Midbrain (tissue), 1 donor: ENCODE measurements around the gene MYRFL.
"Not testable (repeated sequence)": the region's sequence is repeated elsewhere in the genome, so short reads cannot be mapped to it uniquely, and the experiment has no call there.

ENCODE experiments used
- DNase-seq: peaks from one replicate; lab custom pipeline; 2025; lab: John Stamatoyannopoulos, UW

The MYRFL gene

DNA sequence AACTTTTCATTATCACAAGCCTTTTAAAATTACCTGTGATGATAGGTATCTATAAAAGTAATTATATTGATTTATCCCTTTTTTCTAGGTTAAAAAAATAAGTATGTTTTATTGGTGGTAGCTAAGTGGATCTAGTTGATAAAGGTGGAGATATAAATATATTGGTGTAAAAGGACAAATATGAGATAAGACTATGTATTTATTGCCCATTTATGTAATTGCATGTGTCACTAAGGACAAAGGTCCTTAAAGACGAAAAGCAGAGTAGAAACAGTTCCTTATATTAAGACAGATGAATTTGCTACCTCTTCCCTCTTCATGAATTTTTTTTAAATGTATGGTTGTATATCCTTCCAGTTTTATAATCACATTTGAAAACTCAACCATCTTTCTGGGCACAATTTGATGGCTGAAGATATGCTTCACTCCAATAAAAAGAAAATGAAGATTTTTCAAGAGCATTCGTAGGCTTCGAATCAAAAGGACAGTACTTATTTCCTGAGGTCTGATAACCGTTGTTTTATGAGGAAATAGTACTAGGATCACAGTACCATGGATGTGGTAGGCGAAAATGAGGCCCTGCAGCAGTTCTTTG, at the start of gene MYRFL:
TSS of gene MYRFL (plus strand) at position 262 of the 595 bp plus-strand sequence. CDS start at position 553, 291 bp downstream.
- DNase-seq, result no peak

DNA sequence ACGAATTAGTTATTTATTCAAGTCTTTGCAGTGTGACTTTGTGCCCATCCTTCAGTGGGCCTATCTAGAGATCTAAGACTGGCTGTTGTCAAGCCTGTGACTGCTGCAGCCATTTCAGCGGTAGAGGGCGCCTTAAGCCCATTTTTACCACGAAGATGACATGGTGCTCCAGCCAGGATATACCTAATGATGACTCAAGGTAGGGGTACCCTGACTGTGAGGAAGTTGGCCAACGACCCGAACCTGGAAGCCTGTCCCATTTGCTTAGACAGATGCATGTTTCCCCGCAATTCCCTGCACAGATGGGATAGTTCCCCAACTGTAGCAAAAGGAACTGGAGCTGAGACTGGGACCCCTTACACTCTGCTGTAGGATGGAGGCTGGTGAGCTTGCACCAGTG, 45.1 kb upstream of the MYRFL start:
- DNase-seq, result no peak

DNA sequence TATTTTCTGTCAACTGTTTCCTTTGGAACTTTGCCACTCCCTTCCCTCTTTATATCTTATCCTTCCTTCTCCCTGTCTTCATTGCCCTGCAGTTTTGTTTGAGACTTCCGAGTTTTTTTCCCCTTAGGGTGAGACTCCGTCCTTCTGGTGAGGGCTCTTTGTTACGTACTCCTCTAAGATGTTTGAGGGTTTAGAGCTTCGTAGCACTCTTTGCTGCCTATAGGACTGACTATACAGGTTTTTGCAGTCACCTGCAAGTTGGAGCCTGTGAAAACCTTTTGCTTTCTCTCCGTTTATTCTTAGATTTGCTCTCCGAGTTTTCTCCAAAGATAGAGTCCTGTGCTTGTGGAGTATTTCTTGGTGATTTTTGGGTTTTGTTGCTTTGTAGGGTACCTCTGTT, 41.7 kb upstream of the MYRFL start:
- no peak for DNase-seq

DNA sequence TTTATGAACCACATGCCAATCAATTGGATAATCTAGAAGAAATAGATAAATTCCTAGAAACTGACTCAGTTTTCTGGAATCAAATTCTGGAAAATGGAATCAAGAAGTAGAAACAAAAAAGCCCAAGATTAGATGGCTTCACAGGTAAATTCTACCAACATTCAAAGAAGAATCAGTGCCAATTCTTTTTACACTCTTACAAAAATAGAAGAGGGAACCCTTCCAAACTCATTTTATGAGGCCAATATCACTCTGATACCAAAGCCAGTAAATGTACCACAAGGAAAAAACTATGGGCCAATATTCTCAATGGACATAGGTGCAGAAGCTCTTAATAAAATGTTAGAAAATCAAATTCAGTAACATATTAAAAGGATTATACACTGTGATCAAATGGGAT, 35.7 kb upstream of the MYRFL start:
- DNase-seq, result no peak

DNA sequence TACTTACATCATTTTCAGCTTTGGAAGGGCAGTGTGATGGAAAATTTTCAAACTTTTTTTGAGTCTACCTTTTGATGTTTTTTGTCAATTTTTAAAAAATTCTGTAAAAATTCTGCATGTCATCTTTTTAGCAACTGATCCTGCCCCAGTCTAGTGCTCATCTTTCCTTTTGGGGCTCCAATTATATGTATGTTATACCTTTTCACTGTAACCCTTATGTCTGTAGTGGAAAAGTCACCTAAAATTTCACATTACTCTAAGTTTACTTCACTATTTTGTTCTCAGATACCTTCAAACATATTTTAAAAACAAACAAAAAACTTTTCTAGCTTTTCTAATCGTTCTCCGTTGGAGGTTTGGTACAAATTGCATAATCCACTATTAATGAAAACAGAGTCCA, 32.5 kb upstream of the MYRFL start:
- DNase-seq, result no peak

DNA sequence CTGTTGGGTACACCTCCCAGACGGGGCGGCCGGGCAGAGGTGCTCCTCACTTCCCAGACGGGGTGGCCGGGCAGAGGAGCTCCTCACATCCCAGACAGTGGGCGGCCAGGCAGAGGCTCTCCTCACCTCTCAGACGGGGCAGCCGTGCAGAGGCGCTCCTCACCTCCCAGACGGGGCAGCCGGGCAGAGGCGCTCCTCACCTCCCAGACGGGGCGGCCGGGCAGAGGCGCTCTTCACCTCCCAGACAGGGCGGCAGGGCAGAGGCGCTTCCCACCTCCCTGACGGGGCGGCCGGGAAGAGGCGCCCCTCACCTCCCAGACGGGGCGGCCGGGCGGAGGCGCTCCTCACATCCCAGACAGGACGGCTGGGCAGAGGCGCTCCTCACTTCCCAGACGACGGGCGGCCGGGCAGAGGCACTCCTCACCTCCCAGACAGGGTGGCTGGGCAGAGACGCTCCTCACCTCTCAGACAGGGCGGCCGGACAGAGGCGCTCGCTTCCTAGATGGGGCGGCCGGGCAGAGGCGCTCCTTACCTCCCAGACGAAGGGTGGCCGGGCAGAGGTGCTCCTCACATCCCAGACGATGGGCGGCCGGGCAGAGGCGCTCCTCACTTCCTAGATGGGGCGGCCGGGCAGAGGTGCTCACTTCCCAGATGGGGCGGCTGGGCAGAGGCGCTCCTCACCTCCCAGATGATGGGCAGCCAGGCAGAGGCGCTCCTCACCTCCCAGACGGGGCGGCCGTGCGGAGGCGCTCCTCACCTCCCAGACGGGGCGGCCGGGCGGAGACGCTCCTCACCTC, 17.7 kb upstream of the MYRFL start:
- DNase-seq, result not testable (repeated sequence)

DNA sequence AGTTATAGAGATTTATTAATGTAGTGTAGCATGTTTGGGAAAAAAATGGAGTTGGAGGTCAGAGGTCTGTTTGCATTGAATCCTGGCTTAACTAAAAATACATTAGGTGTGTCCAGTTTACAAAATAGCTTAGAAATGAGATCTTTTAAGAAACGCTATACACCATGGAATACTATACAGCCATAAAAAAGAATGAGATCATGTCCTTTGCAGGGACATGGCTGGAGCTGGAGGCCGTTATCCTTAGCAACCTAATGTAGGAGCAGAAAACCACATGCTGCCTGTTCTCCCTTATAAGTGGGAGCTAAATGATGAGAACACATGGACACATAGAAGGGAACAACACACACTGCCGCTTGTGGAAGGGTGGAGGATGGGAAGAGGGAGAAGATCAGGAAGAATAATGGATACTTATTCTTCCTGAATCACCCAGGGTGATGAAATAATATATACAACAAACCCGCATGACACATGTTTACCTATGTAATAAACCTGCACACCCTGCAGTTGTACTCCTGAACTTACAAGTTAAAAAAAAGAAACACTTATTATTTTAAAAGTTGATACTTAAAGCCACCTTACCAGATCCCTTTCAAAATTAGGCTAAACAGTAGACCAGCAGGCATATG, 14.0 kb upstream of the MYRFL start:
- DNase-seq, result no peak

DNA sequence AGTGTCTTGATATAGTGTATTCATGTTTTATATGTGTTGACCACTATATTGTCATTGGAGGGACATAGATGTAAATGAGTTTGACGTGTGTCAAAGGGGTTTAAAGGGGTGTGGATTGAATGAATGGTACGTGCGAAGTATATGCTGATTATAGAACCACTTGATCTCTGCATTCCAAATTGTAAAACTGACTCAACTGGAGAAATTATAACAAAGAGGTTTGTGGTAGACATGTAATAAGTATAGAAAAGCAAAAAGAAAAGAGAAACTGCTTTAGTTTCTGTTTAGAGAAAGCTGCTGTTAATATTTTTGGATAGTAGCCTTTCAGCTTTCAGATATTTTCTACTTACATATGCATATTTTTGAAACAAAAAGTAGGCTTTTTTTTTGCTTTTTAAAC, 8.9 kb upstream of the MYRFL start:
- no peak for DNase-seq

DNA sequence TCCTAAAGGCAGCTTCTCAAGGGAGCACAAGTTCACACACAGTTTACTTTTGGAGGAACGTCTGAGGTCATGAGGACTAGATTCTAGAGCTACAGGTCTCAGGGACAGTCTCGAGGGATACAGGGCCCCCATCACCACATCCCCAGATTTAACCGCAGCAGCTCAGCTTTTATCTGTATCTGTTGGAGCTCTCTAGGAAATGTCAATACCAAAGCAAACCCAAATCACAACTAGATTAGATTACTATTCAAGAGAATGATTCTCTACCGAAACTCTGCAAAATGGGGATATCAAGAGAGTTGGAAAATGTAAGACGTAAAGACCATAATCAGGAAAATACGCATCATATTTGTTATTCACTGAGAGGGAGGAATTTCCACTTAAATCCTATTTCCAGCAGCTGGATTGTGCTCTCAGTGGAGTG, 4.0 kb upstream of the MYRFL start:
- DNase-seq, result no peak

DNA sequence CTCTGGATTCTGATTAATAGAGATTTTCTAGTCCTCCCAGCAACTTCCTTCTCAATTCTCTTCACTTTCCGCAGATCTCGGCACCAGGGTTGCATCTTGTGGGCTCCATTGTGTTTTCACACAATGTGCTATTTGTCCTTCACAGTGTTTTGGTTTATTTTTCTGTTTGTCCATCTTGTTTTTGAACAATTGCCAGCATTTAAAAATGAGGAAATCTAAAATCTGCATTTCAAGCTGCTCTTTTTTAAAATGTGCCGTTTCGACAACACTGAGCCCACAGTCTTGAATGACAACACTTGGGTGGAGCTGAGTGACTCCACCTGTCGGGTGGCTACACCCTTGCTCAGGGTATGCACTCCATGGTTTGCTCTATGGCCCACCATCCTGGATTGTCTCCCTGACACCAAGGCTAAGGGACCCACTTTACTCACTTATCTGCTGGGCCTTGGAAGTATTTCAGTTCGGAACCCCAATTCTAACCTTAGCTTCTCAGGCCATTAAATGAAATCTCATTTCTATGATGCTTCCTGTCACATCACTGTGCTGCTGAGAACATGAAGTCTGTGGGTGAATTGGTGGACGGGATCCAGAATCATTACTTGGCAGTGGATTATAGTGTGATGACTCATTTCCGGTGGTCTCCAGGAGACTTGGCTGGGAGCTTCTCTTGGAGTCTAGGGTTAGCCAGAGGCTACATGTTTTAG, 3.4 kb upstream of the MYRFL start:
- peak; percentile 55 for DNase-seq

DNA sequence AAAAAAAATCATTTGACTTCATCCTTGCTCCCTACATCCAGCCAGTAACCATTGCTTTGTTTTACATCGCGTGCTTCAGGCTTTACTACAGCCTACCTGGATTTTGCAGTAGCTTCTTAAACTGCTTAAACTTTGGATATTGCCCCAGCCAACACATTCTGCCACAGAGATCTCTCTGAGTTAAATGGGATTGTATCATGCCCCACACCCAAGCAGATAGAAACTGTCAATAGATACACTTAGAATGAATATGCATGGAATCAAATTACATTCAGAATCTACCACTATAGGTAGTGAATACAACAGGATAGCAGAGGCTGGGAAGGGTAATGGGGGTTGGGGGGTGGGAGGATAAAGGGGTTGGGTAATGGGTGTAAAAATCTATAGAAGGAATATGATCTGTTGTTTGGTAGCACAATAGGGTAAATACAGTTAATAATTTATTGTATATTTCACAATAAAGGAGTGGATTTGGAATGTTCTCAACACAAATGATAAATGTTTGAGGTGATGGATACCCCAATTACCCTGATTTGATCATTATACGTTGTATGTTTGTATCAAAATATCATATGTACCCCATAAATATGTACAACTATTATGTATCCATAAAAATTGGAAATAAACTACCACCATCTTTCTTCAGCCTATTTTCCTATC, 2.7 kb upstream of the MYRFL start:
- no peak for DNase-seq

DNA sequence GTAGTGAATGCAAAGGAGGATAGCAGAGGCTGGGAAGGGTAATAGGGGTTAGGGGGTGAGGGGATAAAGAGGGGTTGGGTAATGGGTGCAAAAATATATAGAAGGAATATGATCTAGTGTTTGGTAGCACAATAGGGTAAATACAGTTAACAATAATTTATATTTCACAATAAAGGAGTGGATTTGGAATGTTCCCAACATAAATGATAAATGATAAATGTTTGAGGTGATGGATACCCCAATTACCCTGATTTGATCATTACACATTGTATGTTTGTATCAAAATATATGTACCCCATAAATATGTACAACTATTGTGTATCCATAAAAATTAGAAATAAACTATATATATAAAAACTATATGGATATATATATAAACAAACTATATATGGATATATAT, 999 bp upstream of the MYRFL start:
- no peak for DNase-seq

DNA sequence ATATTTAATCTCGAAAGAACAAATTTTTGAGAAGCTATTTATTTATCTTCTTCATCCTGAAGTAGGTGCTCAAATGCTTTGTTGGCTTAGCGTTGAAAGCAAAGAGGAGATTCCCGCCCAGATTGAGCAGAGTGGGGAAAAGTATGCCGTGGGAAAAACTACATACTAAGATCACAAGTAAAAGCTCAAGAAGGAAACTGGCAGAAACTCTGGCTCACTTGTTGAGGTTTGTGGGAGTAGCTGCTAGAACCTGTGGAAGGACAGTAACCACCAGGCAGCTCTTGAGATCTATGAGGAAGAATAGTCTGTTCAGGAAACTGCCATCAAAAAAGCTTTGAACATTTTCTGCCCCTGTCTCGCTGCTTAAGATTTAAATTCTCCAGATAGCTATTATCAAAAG, 3.9 kb downstream of the MYRFL start:
- no peak for DNase-seq

DNA sequence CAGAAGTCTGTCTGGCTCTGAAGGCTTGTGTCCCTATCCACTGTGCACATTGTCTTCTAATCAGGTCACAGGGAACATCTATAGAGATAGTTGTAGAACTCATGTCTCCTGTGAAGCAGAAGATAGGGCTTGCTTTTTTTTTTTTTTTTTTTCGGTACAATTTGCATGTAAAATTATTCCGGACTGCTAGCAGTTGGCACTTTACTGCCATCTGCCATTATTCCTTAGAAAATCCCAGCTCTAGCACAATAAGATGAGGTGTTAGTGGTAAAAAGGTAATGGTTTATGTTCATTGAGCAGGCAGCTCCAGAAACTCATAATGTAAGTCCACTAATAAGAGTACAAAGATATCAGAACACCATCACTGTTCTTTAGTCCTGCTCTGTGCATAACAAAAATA, 8.7 kb downstream of the MYRFL start:
- no peak for DNase-seq

DNA sequence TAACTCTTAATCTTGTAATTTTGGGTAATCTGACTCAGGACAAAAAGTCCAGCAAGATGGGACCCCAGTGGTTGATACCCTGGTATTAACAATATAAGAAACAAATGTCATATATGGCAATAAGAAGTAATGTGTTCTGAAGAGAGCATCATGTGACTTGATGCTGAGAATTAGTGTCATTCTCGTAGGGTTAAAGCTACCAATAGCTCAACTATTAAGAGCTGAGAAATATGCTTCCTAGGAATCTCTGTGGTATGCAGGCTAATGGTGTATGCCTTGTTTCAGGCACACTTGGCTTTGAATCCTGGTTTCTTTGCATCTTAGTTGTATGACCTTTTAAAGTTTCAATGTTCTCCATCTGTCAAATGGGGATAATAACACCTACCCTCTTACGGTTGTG, 9.1 kb downstream of the MYRFL start:
- no peak for DNase-seq

DNA sequence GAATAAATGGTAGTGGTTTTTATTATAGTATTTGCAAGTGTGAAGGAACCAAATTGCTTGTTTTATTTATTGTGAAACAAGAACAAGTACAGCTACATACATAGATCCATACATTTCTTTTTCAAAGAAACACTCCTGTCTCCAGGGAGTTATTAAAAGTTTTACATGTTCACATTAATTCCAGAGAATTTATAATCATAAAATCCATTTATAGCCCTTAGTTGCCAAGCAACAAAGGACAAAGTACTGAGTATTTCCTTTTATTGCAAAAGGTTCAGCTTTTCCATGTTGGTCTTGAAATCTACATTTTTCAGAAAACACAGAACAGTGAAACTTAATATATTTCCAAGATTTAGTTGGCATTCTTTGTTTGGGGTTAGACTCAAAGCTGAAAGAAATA, 9.5 kb downstream of the MYRFL start:
- DNase-seq, result no peak

DNA sequence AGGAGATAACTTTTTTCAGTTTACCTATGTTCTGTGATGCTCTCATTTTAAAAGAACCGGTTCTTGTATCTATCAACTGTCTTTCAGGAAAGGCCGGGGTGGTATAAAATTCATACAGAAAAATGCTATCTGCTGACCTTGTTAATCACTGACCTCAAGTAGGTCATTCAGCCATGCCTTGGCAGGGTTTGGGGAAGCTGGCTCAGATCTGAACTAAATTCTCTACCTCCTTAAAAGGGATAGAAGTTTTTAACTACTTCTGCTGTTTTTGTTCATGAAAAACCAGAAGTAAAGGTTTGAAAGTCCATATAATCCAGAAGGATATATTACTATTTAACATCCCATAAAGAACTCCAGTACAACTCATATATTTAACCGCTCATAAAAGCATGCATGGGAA, 10.1 kb downstream of the MYRFL start:
- no peak for DNase-seq

DNA sequence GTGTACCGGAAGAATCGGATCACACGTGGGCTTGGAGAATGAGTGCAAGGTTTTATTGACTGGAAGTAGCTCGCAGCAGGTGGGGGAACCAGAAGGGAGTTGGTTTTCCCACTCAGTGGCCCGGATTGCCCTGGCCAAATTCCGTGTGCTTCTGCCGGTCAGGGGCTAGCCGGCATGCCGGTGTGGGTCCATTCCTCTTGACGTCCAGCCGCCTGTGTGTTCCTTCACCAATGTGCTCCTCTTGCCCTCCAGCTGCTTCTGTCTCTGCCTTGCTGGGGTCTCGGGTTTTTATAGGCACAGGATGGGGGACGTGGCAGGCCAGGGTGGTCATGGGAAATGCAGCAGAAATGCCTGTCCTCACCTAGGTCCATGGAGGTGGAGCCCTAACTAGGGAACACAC, 11.0 kb downstream of the MYRFL start:
- no peak for DNase-seq

DNA sequence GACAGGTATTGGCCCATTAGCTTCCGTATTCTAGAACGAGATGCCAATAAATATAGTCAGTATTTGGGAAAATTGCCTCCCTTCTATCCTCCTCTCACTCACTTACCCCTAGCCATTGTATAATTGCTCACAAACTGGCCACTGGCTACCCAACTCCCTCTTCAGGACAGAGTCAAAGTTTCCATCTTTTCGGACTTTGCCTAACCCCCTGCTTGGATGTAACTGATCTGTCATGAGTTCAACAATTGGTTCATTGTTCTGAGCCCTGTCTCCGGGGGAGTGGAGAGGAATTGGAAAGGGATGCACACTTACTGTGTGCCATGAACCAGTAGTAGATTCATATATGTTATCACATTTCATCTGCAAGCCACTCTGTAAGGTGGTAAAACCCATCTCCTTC, 12.2 kb downstream of the MYRFL start:
- peak; percentile 59 for DNase-seq

DNA sequence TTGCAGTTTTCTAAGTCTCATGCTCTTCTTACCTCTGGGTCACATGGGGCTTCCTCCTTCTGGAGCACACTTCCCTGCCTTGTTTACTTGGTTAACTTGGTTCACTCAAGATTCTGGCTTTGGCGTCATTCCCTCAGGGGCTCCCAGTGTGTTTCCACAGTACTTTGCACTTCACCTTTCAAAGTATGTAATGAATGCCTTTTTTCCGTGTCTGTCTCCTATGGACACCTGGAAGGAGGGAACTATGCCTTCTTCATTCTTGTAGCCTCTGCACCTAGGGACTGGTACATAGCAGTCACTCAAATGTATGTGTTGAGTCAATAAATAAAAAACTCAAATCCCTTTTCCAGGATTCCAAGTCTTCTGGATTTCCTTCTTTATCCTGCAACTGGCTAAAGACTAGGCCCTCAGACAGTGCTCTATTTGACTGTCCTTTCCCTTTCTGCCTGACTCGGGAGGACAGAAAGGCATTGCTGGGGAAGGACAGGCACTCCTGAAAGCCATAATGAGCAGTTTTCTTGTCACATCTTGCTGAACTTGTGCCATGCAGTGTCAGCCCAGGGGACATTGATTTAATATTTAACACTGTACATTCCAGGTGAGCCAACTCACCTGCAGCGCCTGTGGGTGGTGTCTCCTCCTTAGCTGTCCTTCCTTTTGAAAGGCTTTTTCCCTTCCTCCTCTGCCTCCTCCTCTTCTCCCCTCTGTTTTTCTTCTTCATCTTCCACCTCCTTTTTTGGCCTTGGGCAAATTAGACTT, 12.8 kb downstream of the MYRFL start:
- no peak for DNase-seq

DNA sequence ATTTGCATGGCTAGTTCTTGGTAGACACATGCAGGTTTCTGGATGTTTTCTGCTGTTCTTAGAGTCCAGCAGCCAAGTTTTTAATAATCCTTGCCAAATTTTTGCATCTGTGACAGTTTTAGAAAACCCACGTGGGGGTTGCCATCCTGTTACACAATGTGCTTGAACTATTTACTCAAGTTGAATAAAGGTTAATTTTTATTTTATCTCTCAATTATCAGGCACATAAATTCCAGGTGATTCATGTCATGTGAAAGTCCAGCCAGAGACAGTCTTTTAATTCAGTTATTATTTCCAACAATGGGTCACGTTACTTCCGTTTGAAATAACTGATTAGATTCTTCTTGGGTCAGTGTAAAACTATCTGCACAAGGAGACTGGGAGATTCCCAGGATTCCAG, 15.7 kb downstream of the MYRFL start:
- no peak for DNase-seq
